Measurements from ENCODE around the gene KRTAP4-16.
"Not testable (repeated sequence)": the region's sequence is repeated elsewhere in the genome, so short reads cannot be mapped to it uniquely, and the experiment has no call there.

DNA sequence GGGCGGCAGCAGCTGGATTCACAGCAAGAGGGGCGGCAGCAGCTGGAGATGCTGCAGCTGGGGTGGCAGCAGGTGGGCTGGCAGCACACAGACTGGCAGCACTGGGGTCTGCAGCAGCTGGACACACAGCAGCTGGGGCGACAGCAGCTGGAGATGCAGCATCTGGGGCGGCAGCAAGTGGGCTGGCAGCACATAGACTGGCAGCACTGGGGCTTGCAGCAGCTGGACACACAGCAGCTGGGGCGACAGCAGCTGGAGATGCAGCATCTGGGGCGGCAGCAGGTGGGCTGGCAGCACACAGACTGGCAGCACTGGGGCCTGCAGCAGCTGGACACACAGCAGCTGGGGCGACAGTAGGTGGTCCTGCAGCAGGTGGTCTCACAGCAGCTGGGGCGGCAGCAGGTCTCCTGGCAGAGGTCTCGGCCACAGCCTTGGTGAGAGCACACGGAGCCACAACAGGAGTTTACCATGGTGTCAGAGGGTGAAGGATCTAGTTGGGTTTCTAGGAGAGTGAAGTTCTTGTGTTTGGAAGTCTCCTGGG, 15.9 kb upstream of the KRTAP4-16 start, which contains the start of gene KRTAP4-11:
- TF ChIP-seq, protein P1, sequence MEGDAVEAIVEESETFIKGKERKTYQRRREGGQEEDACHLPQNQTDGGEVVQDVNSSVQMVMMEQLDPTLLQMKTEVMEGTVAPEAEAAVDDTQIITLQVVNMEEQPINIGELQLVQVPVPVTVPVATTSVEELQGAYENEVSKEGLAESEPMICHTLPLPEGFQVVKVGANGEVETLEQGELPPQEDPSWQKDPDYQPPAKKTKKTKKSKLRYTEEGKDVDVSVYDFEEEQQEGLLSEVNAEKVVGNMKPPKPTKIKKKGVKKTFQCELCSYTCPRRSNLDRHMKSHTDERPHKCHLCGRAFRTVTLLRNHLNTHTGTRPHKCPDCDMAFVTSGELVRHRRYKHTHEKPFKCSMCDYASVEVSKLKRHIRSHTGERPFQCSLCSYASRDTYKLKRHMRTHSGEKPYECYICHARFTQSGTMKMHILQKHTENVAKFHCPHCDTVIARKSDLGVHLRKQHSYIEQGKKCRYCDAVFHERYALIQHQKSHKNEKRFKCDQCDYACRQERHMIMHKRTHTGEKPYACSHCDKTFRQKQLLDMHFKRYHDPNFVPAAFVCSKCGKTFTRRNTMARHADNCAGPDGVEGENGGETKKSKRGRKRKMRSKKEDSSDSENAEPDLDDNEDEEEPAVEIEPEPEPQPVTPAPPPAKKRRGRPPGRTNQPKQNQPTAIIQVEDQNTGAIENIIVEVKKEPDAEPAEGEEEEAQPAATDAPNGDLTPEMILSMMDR (IDR thresholded peaks at IDR 0.05; ENCODE audit: insufficient read depth, low read depth, low read length) = not testable (repeated sequence)
- not testable (repeated sequence) for TF ChIP-seq EZH2 (IDR thresholded peaks at IDR 0.05; ENCODE audit: insufficient read depth, low read length)
